HCT116 (cell line): ENCODE results near the gene AGL. TPM values are rescaled to one million over a fixed set of nuclear protein-coding genes. Genes with fewer than 3 reads are reported as not detected.
"Not testable (repeated sequence)": the region's sequence is repeated elsewhere in the genome, so short reads cannot be mapped to it uniquely, and the experiment has no call there.

Source experiments
- ATAC-seq: fragments of 200-7000 bp; cut with Tn5 transposase; 2 replicates; pipeline ENCODE4 v1.9.1; 2020; ENCODE audit warnings: mild to moderate bottlenecking, moderate library complexity
- BruUV-seq: library from RNA; stranded (reverse); fragments of 400-500 nt; replicated peaks from 2 replicates; lab custom pipeline; 2021; lab: Mats Ljungman, UMichigan
- CTCF ChIA-PET: fragments of 300-600 bp; sonication (Branson Sonifier 250); formaldehyde crosslinking; loops from one replicate; lab custom pipeline; 2021; ENCODE audit warnings: antibody characterized with exemption; lab: Charles Lee
- POLR2A ChIA-PET: fragments of 300-600, 350-600 bp; sonication (Branson Sonifier 250); formaldehyde crosslinking; loops from one replicate; lab custom pipeline; 2021; ENCODE audit warnings: antibody characterized with exemption; lab: Charles Lee
- RAD21 ChIA-PET, 2 experiments: fragments of 300-600 bp; sonication (Branson Sonifier 250); formaldehyde crosslinking; loops; one replicate each; lab custom pipeline; 2023; ENCODE audit warnings: low total read pairs in 2 of 2; ENCODE audit not compliant: uncharacterized antibody in 2 of 2, unreplicated experiment in 2 of 2, low non-redundant PET in 1 of 2; lab: Charles Lee
- DNase-seq: peaks from one replicate; pipeline ENCODE4 v3.0.0-alpha.2; 2010; ENCODE audit warnings: low read depth, low spot score
- H2AFZ ChIP-seq: fragments of 200-600 bp; shearing (Covaris generic), sonication (generic); 2 replicates; pipeline ENCODE4 v1.6.1; 2017; ENCODE audit warnings: low read depth, mixed run types, mixed read lengths, antibody characterized with exemption, low read length; ENCODE audit not compliant: poor library complexity, severe bottlenecking
- H3K27ac ChIP-seq: 2 replicates; pipeline ENCODE4 v1.5.1; 2012; ENCODE audit warnings: low read depth, low read length
- H3K27me3 ChIP-seq: fragments of 200-600 bp; sonication (generic); 2 replicates; pipeline ENCODE4 v1.6.1; 2016; ENCODE audit warnings: mixed run types, low read length, mixed read lengths; ENCODE audit not compliant: insufficient read depth
- H3K36me3 ChIP-seq, 2 experiments: fragments of 200-500 bp in 1 of 2; fragments of 200-600 bp in 1 of 2; sonication (Bioruptor generic) in 1 of 2; sonication (generic) in 1 of 2; 2 replicates each; pipeline versions ENCODE4 v1.5.1 to v1.6.1; 2014 to 2016; ENCODE audit warnings: low read length in 2 of 2, inconsistent platforms in 1 of 2, mixed read lengths in 1 of 2, mixed run types in 1 of 2; ENCODE audit not compliant: insufficient read depth in 2 of 2, control insufficient read depth in 1 of 2
- H3K4me1 ChIP-seq, 2 experiments: fragments of 200-600 bp in 1 of 2; sonication (generic) in 1 of 2; 2 replicates each; pipeline versions ENCODE4 v1.5.1 to v1.6.1; 2012 to 2017; ENCODE audit warnings: low read length in 2 of 2, inconsistent platforms in 1 of 2, mild to moderate bottlenecking in 1 of 2, mixed read lengths in 1 of 2, mixed run types in 1 of 2, moderate library complexity in 1 of 2; ENCODE audit not compliant: insufficient read depth in 2 of 2, control insufficient read depth in 1 of 2
- H3K4me2 ChIP-seq: fragments of 200-600 bp; sonication (generic); 2 replicates; pipeline ENCODE4 v1.6.1; 2017; ENCODE audit warnings: mixed run types, low read length, mixed read lengths
- H3K4me3 ChIP-seq, 2 experiments: fragments of 200-600 bp in 1 of 2; sonication (generic) in 1 of 2; replicated peaks in 1 of 2; 2 replicates each; pipeline ENCODE4 v1.5.1; 2011 to 2016; ENCODE audit warnings: low read length in 2 of 2, control low read depth in 1 of 2, low read depth in 1 of 2, mild to moderate bottlenecking in 1 of 2, mixed read lengths in 1 of 2, mixed run types in 1 of 2
- H3K79me2 ChIP-seq: fragments of 200-600 bp; sonication (generic); 2 replicates; pipeline ENCODE4 v1.6.1; 2017; ENCODE audit warnings: mild to moderate bottlenecking, mixed run types, low read length, moderate library complexity, mixed read lengths; ENCODE audit not compliant: insufficient read depth
- H3K9ac ChIP-seq: fragments of 200-600 bp; sonication (generic); 2 replicates; pipeline ENCODE4 v1.6.1; 2016; ENCODE audit warnings: low read length, mixed read lengths
- H3K9me2 ChIP-seq: fragments of 200-600 bp; sonication (generic), shearing (Covaris generic); 2 replicates; pipeline ENCODE4 v1.6.1; 2017; ENCODE audit warnings: mixed run types, mild to moderate bottlenecking, moderate library complexity; ENCODE audit not compliant: insufficient read depth
- H3K9me3 ChIP-seq, 2 experiments: fragments of 200-500 bp in 1 of 2; fragments of 200-600 bp in 1 of 2; sonication (Bioruptor generic) in 1 of 2; sonication (generic) in 1 of 2; 2 replicates each; pipeline ENCODE4 v1.6.1; 2014 to 2017; ENCODE audit warnings: low read length in 2 of 2, mixed read lengths in 2 of 2, inconsistent platforms in 1 of 2, low read depth in 1 of 2, mild to moderate bottlenecking in 1 of 2, mixed run types in 1 of 2, moderate library complexity in 1 of 2; ENCODE audit not compliant: control insufficient read depth in 1 of 2, insufficient read depth in 1 of 2
- H4K20me1 ChIP-seq: fragments of 200-600 bp; sonication (generic), shearing (Covaris generic); 2 replicates; pipeline ENCODE4 v1.6.1; 2017; ENCODE audit warnings: mixed run types, mild to moderate bottlenecking, moderate library complexity; ENCODE audit not compliant: insufficient read depth
- ATF3 ChIP-seq: IDR thresholded peaks from 2 replicates; pipeline ENCODE4 v1.6.1; 2012
- CEBPB ChIP-seq: IDR thresholded peaks from 2 replicates; pipeline ENCODE4 v1.6.1; 2012; ENCODE audit warnings: low read depth
- CTCF ChIP-seq, 3 experiments: fragments of 200-600 bp in 1 of 3; sonication (generic) in 1 of 3; IDR thresholded peaks in 2 of 3; conservative IDR thresholded peaks in 1 of 3; 2 replicates each; pipeline ENCODE4 v1.5.1; 2012 to 2017; ENCODE audit warnings: low read depth in 2 of 3, low read length in 2 of 3, antibody characterized with exemption in 1 of 3, borderline replicate concordance in 1 of 3, control low read depth in 1 of 3, mild to moderate bottlenecking in 1 of 3, mixed read lengths in 1 of 3, mixed run types in 1 of 3, moderate library complexity in 1 of 3; ENCODE audit not compliant: insufficient read depth in 1 of 3
- EGR1 ChIP-seq: IDR thresholded peaks from 2 replicates; pipeline ENCODE4 v1.6.1; 2012; ENCODE audit warnings: low read depth
- EZH2 ChIP-seq: fragments of 200-600 bp; sonication (generic); IDR thresholded peaks from 2 replicates; pipeline ENCODE4 v1.6.1; 2017; ENCODE audit warnings: antibody characterized with exemption, mixed run types
- EZH2phosphoT487 ChIP-seq: fragments of 200-600 bp; IDR thresholded peaks from 2 replicates; pipeline ENCODE4 v1.6.1; 2018; ENCODE audit warnings: antibody characterized with exemption, borderline replicate concordance
- JUND ChIP-seq: IDR thresholded peaks from 2 replicates; pipeline ENCODE4 v1.6.1; 2012
- MAX ChIP-seq: IDR thresholded peaks from 2 replicates; pipeline ENCODE4 v1.6.1; 2012
- RAD21 ChIP-seq: IDR thresholded peaks from 2 replicates; pipeline ENCODE4 v1.6.1; 2012; ENCODE audit warnings: low read depth, mild to moderate bottlenecking
- SIN3A ChIP-seq: IDR thresholded peaks from 2 replicates; pipeline ENCODE4 v1.6.1; 2012; ENCODE audit warnings: low read depth
- YY1 ChIP-seq: IDR thresholded peaks from 2 replicates; pipeline ENCODE4 v1.6.1; 2011; ENCODE audit warnings: low read length, low read depth, moderate library complexity, mild to moderate bottlenecking; ENCODE audit not compliant: insufficient replicate concordance; ENCODE audit errors: extremely low read depth
- intact Hi-C: fragments of 100-400 bp; cut with micrococcal nuclease; formaldehyde crosslinking; loops from 2 replicates; pipeline ENCODE4 v1.10.0; 2022
- total RNA-seq: library from RNA; stranded (reverse); gene quantifications from one replicate; pipeline ENCODE4 v1.2.1, GENCODE V29; 2021; ENCODE audit not compliant: unreplicated experiment

Gene AGL
- total RNA-seq, 1 experiment from 2014 or later, result 19.4 TPM

- no peaks in the 10 kb centered on the region for H3K27me3 ChIP-seq
- no peaks in the 10 kb centered on the region for H3K36me3 ChIP-seq
- H3K9me3 ChIP-seq, result 0 out of 4 replicates have a peak, but pooled peaks cover 0 to 3% of the 10 kb centered on the region in 2 experiments
- H3K4me2 ChIP-seq, result no peak overlapping the region
- no peak overlapping the region for H3K27ac ChIP-seq
- no peaks in the 10 kb centered on the region for H3K4me1 ChIP-seq
- RAD21 ChIA-PET, result no interaction called here
- DNase-seq, result no peak
- no peak for TF ChIP-seq RAD21
- TF ChIP-seq, all 23 proteins: peak for 0
- ATAC-seq, result no peak
- BruUV-seq, result no TSS peak
- intact Hi-C loops, result no loop called here
- no peaks in the 10 kb centered on the region for H3K79me2 ChIP-seq
- no peaks in the 10 kb centered on the region for H4K20me1 ChIP-seq
- CTCF ChIA-PET, result no interaction called here
- no peak overlapping the region for H3K4me3 ChIP-seq
- H3K9ac ChIP-seq, result no peak overlapping the region
- POLR2A ChIA-PET, result no interaction called here
- H3K9me2 ChIP-seq, result no peaks in the 10 kb centered on the region
- H2AFZ ChIP-seq, result no peak overlapping the region
These were observed 106.6 kb downstream of the AGL start for GRCh38 chr1:99956755-99957154.

GRCh38 chr1:99957818-99958217, 107.7 kb downstream of the AGL start:
- ATAC-seq (no peak), DNase-seq (no peak)
- H3K27ac ChIP-seq, result no peak overlapping the region
- H3K9me3 ChIP-seq, result 0 out of 4 replicates have a peak, but pooled peaks cover 0 to 3% of the 10 kb centered on the region in 2 experiments
- CTCF ChIA-PET, result no interaction called here
- H2AFZ ChIP-seq, result no peak overlapping the region
- RAD21 ChIA-PET, result no interaction called here
- no peaks in the 10 kb centered on the region for H3K27me3 ChIP-seq
- no TSS peak for BruUV-seq
- H3K4me3 ChIP-seq, result no peak overlapping the region
- H3K9ac ChIP-seq, result no peak overlapping the region
- H3K4me1 ChIP-seq, result peaks cover 0 to 2% of the 10 kb centered on the region in 2 experiments; a peak in 2 of 4 replicates
- no peak overlapping the region for H3K4me2 ChIP-seq
- H3K9me2 ChIP-seq, result no peaks in the 10 kb centered on the region
- intact Hi-C loops, result no loop called here
- H3K79me2 ChIP-seq, result no peaks in the 10 kb centered on the region
- H4K20me1 ChIP-seq, result no peaks in the 10 kb centered on the region
- POLR2A ChIA-PET, result no interaction called here
- H3K36me3 ChIP-seq, result no peaks in the 10 kb centered on the region
- no peak for TF ChIP-seq EZH2phosphoT487
- no peak for TF ChIP-seq EZH2
- no peak for TF ChIP-seq CTCF (IDR thresholded peaks at IDR 0.05 in 2 of 3, conservative IDR thresholded peaks at IDR 0.05 in 1 of 3; ENCODE audit: borderline replicate concordance in 1 of 3, insufficient read depth in 1 of 3, low read depth in 2 of 3, low read length in 2 of 3)
- TF ChIP-seq YY1, result no peak
- no peak for TF ChIP-seq CEBPB
- no peak for TF ChIP-seq SIN3A
- TF ChIP-seq EGR1, result no peak
- TF ChIP-seq ATF3, result no peak
- TF ChIP-seq MAX, result no peak
- no peak for TF ChIP-seq JUND

- intact Hi-C loops, H3K9ac ChIP-seq, H3K4me1 ChIP-seq, H3K9me2 ChIP-seq, H3K27me3 ChIP-seq, H3K36me3 ChIP-seq, POLR2A ChIA-PET, H4K20me1 ChIP-seq, H3K27ac ChIP-seq, RAD21 ChIA-PET, CTCF ChIA-PET, DNase-seq, H3K9me3 ChIP-seq, H2AFZ ChIP-seq, BruUV-seq, H3K4me2 ChIP-seq, ATAC-seq, H3K4me3 ChIP-seq, H3K79me2 ChIP-seq: not testable (repeated sequence)
These were observed 109.1 kb downstream of the AGL start for GRCh38 chr1:99959189-99959705.
